A549 (cell line): ENCODE results near the gene SERTAD1.

Experiments used
- CTCF ChIP-seq: fragments of >200 bp; sonication (Bioruptor Twin); formaldehyde crosslinking; IDR thresholded peaks from 3 replicates; pipeline ENCODE4 v1.5.1; 2016
- EP300 ChIP-seq, 2 experiments: fragments of >200 bp; sonication (Bioruptor Twin); formaldehyde crosslinking; IDR thresholded peaks; 2 replicates in 1 of 2; 3 replicates in 1 of 2; pipeline ENCODE4 v1.6.1; 2016 to 2017
- NFE2L2 ChIP-seq: fragments of 150-350 bp; conservative IDR thresholded peaks from 2 replicates; pipeline ENCODE4 v1.6.1; 2014; ENCODE audit warnings: low read length
- POLR2A ChIP-seq: IDR thresholded peaks from 2 replicates; pipeline ENCODE4 v1.6.1; 2012; ENCODE audit warnings: mild to moderate bottlenecking, low read length
- SREBF2 ChIP-seq: fragments of 450-650 bp; IDR thresholded peaks from 2 replicates; pipeline ENCODE4 v1.6.1; 2014; ENCODE audit warnings: mild to moderate bottlenecking, moderate library complexity

- TF ChIP-seq CTCF (no peak), SREBF2 (no peak), EP300 (IDR thresholded peaks at IDR 0.05) (no peak), POLR2A (peak; percentile 90), NFE2L2 (no peak)
Observed at GRCh38 chr19:40433391-40434216, 7.8 kb upstream of the SERTAD1 start.
